ENCODE data around the gene C1orf167. TPM values are rescaled to one million over a fixed set of nuclear protein-coding genes. Genes with fewer than 3 reads are reported as not detected.

Gene C1orf167
- polyA plus RNA-seq, 1 of the 3 experiments (the other 2 are of a cell fraction): 0.10 TPM

GRCh38 chr1:11714831-11715575 lies 47.0 kb upstream of the C1orf167 start:
- Histone ChIP-seq H3K4me3 (ENCODE audit: low read depth in 2 of 2, low read length in 1 of 2) (no peak overlapping the region), H2AFZ (ENCODE audit: low read depth) (no peak overlapping the region), H3K4me1 (ENCODE audit: control insufficient read depth in 1 of 2, insufficient read depth in 2 of 2, low read depth in 1 of 2, low read length in 1 of 2) (peaks cover 0 to 4% of the 10 kb centered on the region in 2 experiments; a peak in 1 of 4 replicates), H3K9me3 (no peaks in the 10 kb centered on the region), H3K27ac (ENCODE audit: low read depth in 2 of 2, low read length in 1 of 2) (no peak overlapping the region), H3K36me3 (replicated peaks in 1 of 2; ENCODE audit: control insufficient read depth in 1 of 2, insufficient read depth in 2 of 2, low read length in 1 of 2) (no peaks in the 10 kb centered on the region), H3F3A (replicated peaks; ENCODE audit: insufficient read depth) (no peaks in the 10 kb centered on the region), H4K20me1 (ENCODE audit: insufficient read depth) (no peaks in the 10 kb centered on the region), H3K79me2 (ENCODE audit: insufficient read depth) (no peaks in the 10 kb centered on the region), H3K27me3 (ENCODE audit: insufficient read depth) (no peaks in the 10 kb centered on the region; the same call in 1 of the 2 replicates), H3K4me2 (no peak overlapping the region), H3K9ac (no peak overlapping the region), H3K9me2 (no peaks in the 10 kb centered on the region)
- ChIA-PET CTCF (interaction anchor here (1.1 to 4.9 kb wide), 8 partner anchors 10 to 71 kb away, joined by 3 to 40 read pairs (median 8); partner anchors contain the start of genes DRAXIN and FBXO6), POLR2A (no interaction called here)
- TF ChIP-seq EZH2phosphoT487 (IDR thresholded peaks at IDR 0.05; ENCODE audit: borderline replicate concordance, low read depth): no peak
- TF ChIP-seq GABPA (IDR thresholded peaks at IDR 0.05; ENCODE audit: low read depth): no peak
- no peak for TF ChIP-seq MXI1 (IDR thresholded peaks at IDR 0.05; ENCODE audit: low read depth, low read length)
- TF ChIP-seq TEAD4 (IDR thresholded peaks at IDR 0.05; ENCODE audit: borderline replicate concordance, insufficient read depth): no peak
- TF ChIP-seq POLR2AphosphoS5 (IDR thresholded peaks at IDR 0.05; ENCODE audit: low read depth, low read length): no peak
- TF ChIP-seq NFIC (IDR thresholded peaks at IDR 0.05; ENCODE audit: borderline replicate concordance): no peak
- no peak for TF ChIP-seq RCOR1 (IDR thresholded peaks at IDR 0.05; ENCODE audit: low read length)
- no peak for TF ChIP-seq IRF3 (IDR thresholded peaks at IDR 0.05; ENCODE audit: low read depth, low read length)
- TF ChIP-seq USF2 (IDR thresholded peaks at IDR 0.05; ENCODE audit: borderline replicate concordance, low read depth, low read length): no peak
- TF ChIP-seq EP300 (IDR thresholded peaks at IDR 0.05; ENCODE audit: borderline replicate concordance in 1 of 2, low read depth in 1 of 2, low read length in 1 of 2): no peak
- TF ChIP-seq ELF1 (IDR thresholded peaks at IDR 0.05): no peak
- TF ChIP-seq RAD21 (IDR thresholded peaks at IDR 0.05; ENCODE audit: low read length): no peak
- no peak for TF ChIP-seq RFX5 (IDR thresholded peaks at IDR 0.05; ENCODE audit: low read length)
- no peak for TF ChIP-seq USF1 (IDR thresholded peaks at IDR 0.05; ENCODE audit: borderline replicate concordance, low read depth)
- TF ChIP-seq RXRA (IDR thresholded peaks at IDR 0.05; ENCODE audit: borderline replicate concordance, low read depth): no peak
- no peak for TF ChIP-seq CTCF (IDR thresholded peaks at IDR 0.05)
- 79% methylated on average over 14 of the region's 24 CpGs for WGBS (ENCODE audit: low lambda C conversion rate)
- no peak for DNase-seq

Data from SK-N-SH (cell line).